B cell (primary cell): ENCODE data around the gene PAX3. TPM values are rescaled to one million over a fixed set of nuclear protein-coding genes. Genes with fewer than 3 reads are reported as not detected.

ENCODE experiments used
- ATAC-seq: fragments of 200-7000 bp; cut with Tn5 transposase; one replicate; pipeline ENCODE4 v1.10.0; 2021; ENCODE audit warnings: low read depth, mild to moderate bottlenecking, moderate number of reproducible peaks, moderate library complexity
- CTCF ChIA-PET: fragments of 350-600 bp; sonication (Branson Sonifier 250); formaldehyde crosslinking; loops from one replicate; lab custom pipeline; 2021; ENCODE audit warnings: antibody characterized with exemption, inconsistent platforms; lab: Charles Lee
- POLR2A ChIA-PET: fragments of 350-600 bp; sonication (Branson Sonifier 250); formaldehyde crosslinking; loops from one replicate; lab custom pipeline; 2021; ENCODE audit warnings: antibody characterized with exemption; lab: Charles Lee
- DNase-seq: peaks from one replicate; pipeline ENCODE4 v3.0.0; 2013
- H2AFZ ChIP-seq: 2 replicates; pipeline ENCODE4 v1.6.1; 2012; ENCODE audit warnings: mild to moderate bottlenecking, low read depth, low read length; ENCODE audit not compliant: insufficient read depth, poor library complexity, severe bottlenecking
- H3K27ac ChIP-seq, 2 donors: 1 replicate in 1 of 2; 2 replicates in 1 of 2; pipeline ENCODE4 v1.5.1; 2012 to 2013; ENCODE audit warnings: low read length in 2 of 2, mild to moderate bottlenecking in 2 of 2, moderate library complexity in 1 of 2
- H3K27me3 ChIP-seq, 4 experiments: fragments of 200-600 bp in 1 of 4; sonication (generic) in 1 of 4; replicated peaks in 1 of 4; 1 replicate in 2 of 4; 2 replicates in 2 of 4; pipeline versions ENCODE4 v1.6.1 to v1.7.0; 2013 to 2016; ENCODE audit warnings: low read length in 3 of 4, mild to moderate bottlenecking in 2 of 4, mixed read lengths in 1 of 4, moderate library complexity in 1 of 4; ENCODE audit not compliant: insufficient read depth in 4 of 4, control insufficient read depth in 3 of 4; ENCODE audit errors: control extremely low read depth in 1 of 4
- H3K36me3 ChIP-seq, 2 experiments: replicated peaks in 1 of 2; 1 replicate in 1 of 2; 2 replicates in 1 of 2; pipeline versions ENCODE4 v1.6.1 to v1.7.1; 2013; ENCODE audit warnings: low read length in 1 of 2; ENCODE audit not compliant: insufficient read depth in 2 of 2, control insufficient read depth in 1 of 2; ENCODE audit errors: control extremely low read depth in 1 of 2, extremely low read depth in 1 of 2
- H3K4me1 ChIP-seq, 2 donors: fragments of 200-600 bp in 1 of 2; sonication (generic) in 1 of 2; 1 replicate in 1 of 2; 2 replicates in 1 of 2; pipeline versions ENCODE4 v1.5.1 to v1.6.1; 2013 to 2017; ENCODE audit warnings: low read length in 2 of 2; ENCODE audit not compliant: control insufficient read depth in 2 of 2, insufficient read depth in 2 of 2
- H3K4me2 ChIP-seq: replicated peaks from 2 replicates; pipeline ENCODE3; 2012; ENCODE audit warnings: mild to moderate bottlenecking, low read depth, low read length; ENCODE audit not compliant: poor library complexity, severe bottlenecking
- H3K4me3 ChIP-seq, 5 experiments: fragments of 200-600 bp in 1 of 5; sonication (generic) in 1 of 5; 1 replicate in 3 of 5; 2 replicates in 2 of 5; pipeline versions ENCODE4 v1.5.1 to v1.7.0; 2011 to 2016; ENCODE audit warnings: low read length in 4 of 5, mild to moderate bottlenecking in 4 of 5, low read depth in 2 of 5, control low read depth in 1 of 5, moderate library complexity in 1 of 5; ENCODE audit not compliant: insufficient read depth in 1 of 5; ENCODE audit errors: control extremely low read depth in 1 of 5, extremely low read depth in 1 of 5
- H3K79me2 ChIP-seq: fragments of 200-600 bp; sonication (generic); one replicate; pipeline ENCODE4 v1.6.0; 2016; ENCODE audit warnings: low read length; ENCODE audit not compliant: control insufficient read depth, insufficient read depth
- H3K9ac ChIP-seq: fragments of 200-600 bp; sonication (generic); 2 replicates; pipeline ENCODE4 v1.6.1; 2017; ENCODE audit warnings: mild to moderate bottlenecking, low read length, moderate library complexity
- H3K9me3 ChIP-seq, 3 donors: one replicate each; pipeline versions ENCODE4 v1.6.1 to v1.7.1; 2013; ENCODE audit warnings: low read length in 2 of 3; ENCODE audit not compliant: control insufficient read depth in 2 of 3, insufficient read depth in 1 of 3; ENCODE audit errors: control extremely low read depth in 1 of 3
- H4K20me1 ChIP-seq: 2 replicates; pipeline ENCODE4 v1.6.0; 2012; ENCODE audit warnings: mild to moderate bottlenecking, low read length; ENCODE audit not compliant: insufficient read depth, control insufficient read depth, poor library complexity, severe bottlenecking
- H3K27ac Mint-ChIP-seq: one replicate; pipeline ENCODE4 v1.8.0; 2021; ENCODE audit warnings: mixed read lengths
- H3K27me3 Mint-ChIP-seq: one replicate; pipeline ENCODE4 v1.8.0; 2021; ENCODE audit warnings: mixed read lengths
- H3K4me1 Mint-ChIP-seq: one replicate; pipeline ENCODE4 v1.8.0; 2021; ENCODE audit warnings: mixed read lengths
- H3K4me3 Mint-ChIP-seq: one replicate; pipeline ENCODE4 v1.8.0; 2021; ENCODE audit warnings: mixed read lengths
- H3K9me3 Mint-ChIP-seq: one replicate; pipeline ENCODE4 v1.8.0; 2022; ENCODE audit warnings: mixed read lengths; ENCODE audit not compliant: insufficient read depth
- CTCF ChIP-seq: fragments of 200-600 bp; IDR thresholded peaks from one replicate; pipeline ENCODE4 v1.8.0; 2022; ENCODE audit warnings: antibody characterized with exemption, mild to moderate bottlenecking
- EZH2 ChIP-seq: IDR thresholded peaks from 2 replicates; pipeline ENCODE4 v1.6.1; 2012; ENCODE audit warnings: borderline replicate concordance, low read depth, mild to moderate bottlenecking, moderate library complexity, low read length; ENCODE audit not compliant: insufficient read depth, poor library complexity, severe bottlenecking
- WGBS: methylation state at CpG from one replicate; pipeline ENCODE4 v1.1.5; 2013; ENCODE audit warnings: missing lambda C conversion rate; ENCODE audit not compliant: insufficient coverage; 5-methylcytosine and 5-hydroxymethylcytosine counted together
- intact Hi-C: fragments of 100-400 bp; cut with micrococcal nuclease; formaldehyde crosslinking; loops from one replicate; pipeline ENCODE4 v1.10.0; 2022
- polyA plus RNA-seq: library from polyadenylated mRNA; depleted of rRNA; stranded (reverse); fragments of >200 nt; gene quantifications from 2 replicates; pipeline ENCODE4 v1.2.3, GENCODE V29; 2012
- total RNA-seq, 2 donors: library from RNA; stranded (reverse); fragments of 120-200 nt in 1 of 2; gene quantifications; 1 replicate in 1 of 2; 2 replicates in 1 of 2; pipeline versions ENCODE4 v1.2.3 to v1.2.4, GENCODE V29; 2013 to 2022

Gene PAX3
- total and polyA plus RNA-seq, 2 donors (not counting 1 experiment from before 2014, with no cell fraction given), result not detected

DNA sequence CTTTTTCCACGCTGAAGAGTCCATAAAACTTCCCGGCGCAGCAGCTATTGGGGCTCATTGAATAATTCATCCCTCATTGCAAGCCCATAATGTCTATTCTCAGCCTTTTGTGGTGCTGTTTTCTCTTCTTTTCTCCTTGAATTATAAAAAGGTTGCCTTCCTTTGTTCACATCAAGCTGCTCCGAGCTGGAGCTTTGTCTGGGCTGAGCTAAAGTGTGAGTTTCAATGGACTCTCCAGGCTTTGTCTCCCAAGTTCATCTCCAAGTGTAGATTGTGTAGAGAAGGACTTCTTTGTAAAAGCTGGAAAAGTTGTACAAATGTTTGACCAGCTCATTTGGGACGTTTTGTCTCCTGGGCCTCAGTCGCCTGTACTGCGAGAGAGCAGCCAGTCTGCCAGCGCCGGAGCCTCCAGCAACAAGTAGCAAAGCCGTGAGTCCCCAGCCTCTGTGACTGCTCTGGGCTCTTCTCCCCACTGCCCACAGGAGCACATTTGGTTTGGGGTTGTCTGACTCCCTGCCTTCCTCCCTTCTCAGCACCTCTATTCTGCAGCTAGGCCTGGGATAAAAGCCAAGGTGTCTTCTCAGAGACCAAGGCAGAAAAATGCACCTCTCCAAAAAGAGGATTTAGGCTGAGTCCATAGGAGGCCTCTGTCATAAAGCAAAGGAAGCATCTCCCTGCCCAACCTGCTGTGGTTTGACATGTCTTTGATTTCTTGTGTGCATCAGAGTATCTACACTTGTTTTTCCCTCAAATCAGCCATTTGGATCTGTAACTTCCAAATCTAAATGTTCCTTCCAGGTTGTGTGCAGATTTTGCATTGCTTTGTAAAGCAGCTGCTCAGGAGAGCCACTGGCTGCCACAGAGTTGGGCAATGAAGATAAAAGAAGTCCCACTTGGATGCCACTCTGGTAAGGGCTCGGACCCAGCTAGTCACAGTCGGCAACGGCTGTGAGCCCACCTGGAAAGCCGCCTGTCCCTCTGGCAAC, 6.4 kb downstream of the PAX3 start:
- no peaks in the 10 kb centered on the region for H4K20me1 ChIP-seq
- TF ChIP-seq CTCF, result no peak
- no peak for TF ChIP-seq EZH2
- no peak overlapping the region for H3K27ac ChIP-seq
- no peak overlapping the region for H3K4me2 ChIP-seq
- no peak overlapping the region for H3K9ac ChIP-seq
- no peak overlapping the region for H3K4me3 ChIP-seq
- intact Hi-C loops, result no loop called here
- Mint-ChIP-seq H3K9me3 (no peaks in the 10 kb centered on the region), H3K27me3 (peaks cover 92% of the 10 kb centered on the region), H3K4me1 (peaks cover 14% of the 10 kb centered on the region), H3K27ac (no peak overlapping the region), H3K4me3 (no peak overlapping the region)
- no peaks in the 10 kb centered on the region for H3K36me3 ChIP-seq
- peaks cover 12 to 18% of the 10 kb centered on the region in 2 donors for H3K4me1 ChIP-seq
- H3K79me2 ChIP-seq, result no peaks in the 10 kb centered on the region
- no peak overlapping the region for H2AFZ ChIP-seq
- DNase-seq, result no peak
- WGBS, result 31% methylated on average over 12 of the region's 14 CpGs
- no peak for ATAC-seq
- ChIA-PET POLR2A (no interaction called here), CTCF (interaction anchor here (1.2 kb wide), 1 partner anchor 8 kb away, joined by 3 read pairs; no protein-coding TSS in a partner anchor)
- peaks cover 0 to 32% (median 2%) of the 10 kb centered on the region in 3 donors for H3K9me3 ChIP-seq
- H3K27me3 ChIP-seq, result peaks cover 0 to 78% (median 59%) of the 10 kb centered on the region in 4 experiments

DNA sequence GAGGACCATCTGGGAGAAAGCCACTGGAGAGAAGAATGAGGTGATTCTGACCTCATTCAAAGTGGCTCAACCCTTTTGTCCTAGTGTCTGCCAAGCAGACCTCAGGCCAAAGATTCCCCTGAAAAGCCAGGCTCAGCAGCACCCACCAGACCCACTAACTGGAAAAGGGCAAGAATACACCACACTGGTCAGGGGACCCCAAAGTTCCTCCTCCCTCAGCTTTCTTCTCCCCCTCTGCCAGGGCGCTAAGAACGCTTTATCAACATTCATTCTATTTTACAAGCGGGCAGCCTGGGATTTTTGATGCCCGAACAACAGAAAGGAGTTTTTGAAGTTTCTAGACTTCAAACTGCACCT, 7.3 kb downstream of the PAX3 start:
- Histone ChIP-seq H2AFZ (no peak overlapping the region), H3K4me1 (peaks cover 12 to 13% of the 10 kb centered on the region in 2 donors), H3K27ac (no peak overlapping the region), H3K36me3 (no peaks in the 10 kb centered on the region), H3K9ac (no peak overlapping the region), H4K20me1 (no peaks in the 10 kb centered on the region), H3K79me2 (no peaks in the 10 kb centered on the region), H3K9me3 (peaks cover 2 to 23% (median 4%) of the 10 kb centered on the region in 3 donors), H3K27me3 (peaks cover 0 to 78% (median 56%) of the 10 kb centered on the region in 4 experiments), H3K4me2 (no peak overlapping the region), H3K4me3 (no peak overlapping the region)
- ChIA-PET POLR2A (no interaction called here), CTCF (interaction anchor here (1.6 kb wide), 1 partner anchor 26 kb away, joined by 5 read pairs; no protein-coding TSS in a partner anchor)
- Mint-ChIP-seq H3K27ac (no peak overlapping the region), H3K9me3 (no peaks in the 10 kb centered on the region), H3K27me3 (peaks cover 90% of the 10 kb centered on the region), H3K4me1 (peaks cover 11% of the 10 kb centered on the region), H3K4me3 (no peak overlapping the region)
- ATAC-seq (no peak), DNase-seq (no peak)
- WGBS, result 25% methylated on average over 4 of the region's 4 CpGs
- intact Hi-C loops, result no loop called here
- TF ChIP-seq EZH2, result no peak
- TF ChIP-seq CTCF, result no peak
